OCI-LY1 (cell line): ENCODE measurements around the gene RYR3.

Experiments used
- CTCF ChIP-seq: fragments of 200-600 bp; sonication (generic), shearing (Covaris generic); IDR thresholded peaks from 2 replicates; pipeline ENCODE4 v1.5.1; 2017; ENCODE audit warnings: mild to moderate bottlenecking, antibody characterized with exemption, low read length, moderate library complexity, mixed read lengths
- EZH2 ChIP-seq: fragments of 200-600 bp; sonication (generic), shearing (Covaris generic); IDR thresholded peaks from 2 replicates; pipeline ENCODE4 v1.8.0; 2017; ENCODE audit warnings: borderline replicate concordance, mixed run types, mild to moderate bottlenecking, antibody characterized with exemption, low read length, moderate library complexity, mixed read lengths

DNA sequence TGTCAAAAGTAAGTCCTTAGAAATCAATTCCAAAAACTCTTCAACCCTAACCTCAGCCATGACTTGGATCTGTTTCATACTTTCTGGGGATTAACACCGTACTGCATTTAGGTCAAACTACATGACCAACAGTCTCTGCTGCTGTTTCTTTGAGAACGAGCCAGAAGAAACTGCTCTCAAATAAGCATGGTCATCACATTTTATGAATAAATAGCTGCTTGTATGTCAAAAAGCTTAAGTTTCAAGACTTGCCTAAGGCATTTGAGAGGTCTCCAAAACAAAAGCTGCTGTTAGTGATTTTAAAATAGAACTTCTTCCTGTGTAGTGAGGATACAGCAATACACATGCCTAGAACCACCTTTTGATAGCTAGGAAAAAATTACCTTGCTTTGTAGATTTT, 491.2 kb downstream of the RYR3 start:
- TF ChIP-seq CTCF (no peak), EZH2 (no peak)
